Fibroblast of pulmonary artery (primary cell): ENCODE data around the gene SEC22C.

Source experiments
- DNase-seq: peaks from one replicate; pipeline ENCODE4 v3.0.0-alpha.2; 2010; ENCODE audit warnings: low read depth
- H3K4me3 ChIP-seq: replicated peaks from 2 replicates; pipeline ENCODE4 v1.5.1; 2011; ENCODE audit warnings: low read depth, mild to moderate bottlenecking, control low read depth, low read length, moderate library complexity
- TF ChIP-seq, protein P1 (sequence below): IDR thresholded peaks from 2 replicates; pipeline ENCODE4 v1.5.1; 2011; ENCODE audit warnings: mild to moderate bottlenecking, control low read depth, low read length, inconsistent platforms; ENCODE audit errors: missing control alignments

SEC22C gene

DNA sequence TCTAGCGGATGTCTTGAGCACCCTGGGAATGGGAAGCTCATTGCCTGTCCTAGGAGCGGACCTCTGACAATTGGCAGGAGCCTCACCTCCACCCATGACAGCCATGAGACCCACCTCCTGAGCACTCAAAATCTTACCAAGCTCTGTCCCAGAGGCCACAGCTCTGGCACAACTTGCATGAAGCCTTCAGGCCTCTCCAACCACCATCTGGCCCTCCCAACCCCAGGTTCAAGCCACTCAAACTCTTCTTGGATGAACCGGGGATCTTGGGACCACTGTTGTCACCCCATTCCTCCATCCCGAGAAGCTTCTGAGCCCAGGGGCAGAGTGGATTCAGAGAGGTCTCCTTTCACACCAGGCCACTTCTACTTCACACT is 77.8 kb downstream of the SEC22C start:
- no peak for DNase-seq
- TF ChIP-seq, protein P1, sequence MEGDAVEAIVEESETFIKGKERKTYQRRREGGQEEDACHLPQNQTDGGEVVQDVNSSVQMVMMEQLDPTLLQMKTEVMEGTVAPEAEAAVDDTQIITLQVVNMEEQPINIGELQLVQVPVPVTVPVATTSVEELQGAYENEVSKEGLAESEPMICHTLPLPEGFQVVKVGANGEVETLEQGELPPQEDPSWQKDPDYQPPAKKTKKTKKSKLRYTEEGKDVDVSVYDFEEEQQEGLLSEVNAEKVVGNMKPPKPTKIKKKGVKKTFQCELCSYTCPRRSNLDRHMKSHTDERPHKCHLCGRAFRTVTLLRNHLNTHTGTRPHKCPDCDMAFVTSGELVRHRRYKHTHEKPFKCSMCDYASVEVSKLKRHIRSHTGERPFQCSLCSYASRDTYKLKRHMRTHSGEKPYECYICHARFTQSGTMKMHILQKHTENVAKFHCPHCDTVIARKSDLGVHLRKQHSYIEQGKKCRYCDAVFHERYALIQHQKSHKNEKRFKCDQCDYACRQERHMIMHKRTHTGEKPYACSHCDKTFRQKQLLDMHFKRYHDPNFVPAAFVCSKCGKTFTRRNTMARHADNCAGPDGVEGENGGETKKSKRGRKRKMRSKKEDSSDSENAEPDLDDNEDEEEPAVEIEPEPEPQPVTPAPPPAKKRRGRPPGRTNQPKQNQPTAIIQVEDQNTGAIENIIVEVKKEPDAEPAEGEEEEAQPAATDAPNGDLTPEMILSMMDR: no peak
- H3K4me3 ChIP-seq: peak overlapping the region; percentile 59

DNA sequence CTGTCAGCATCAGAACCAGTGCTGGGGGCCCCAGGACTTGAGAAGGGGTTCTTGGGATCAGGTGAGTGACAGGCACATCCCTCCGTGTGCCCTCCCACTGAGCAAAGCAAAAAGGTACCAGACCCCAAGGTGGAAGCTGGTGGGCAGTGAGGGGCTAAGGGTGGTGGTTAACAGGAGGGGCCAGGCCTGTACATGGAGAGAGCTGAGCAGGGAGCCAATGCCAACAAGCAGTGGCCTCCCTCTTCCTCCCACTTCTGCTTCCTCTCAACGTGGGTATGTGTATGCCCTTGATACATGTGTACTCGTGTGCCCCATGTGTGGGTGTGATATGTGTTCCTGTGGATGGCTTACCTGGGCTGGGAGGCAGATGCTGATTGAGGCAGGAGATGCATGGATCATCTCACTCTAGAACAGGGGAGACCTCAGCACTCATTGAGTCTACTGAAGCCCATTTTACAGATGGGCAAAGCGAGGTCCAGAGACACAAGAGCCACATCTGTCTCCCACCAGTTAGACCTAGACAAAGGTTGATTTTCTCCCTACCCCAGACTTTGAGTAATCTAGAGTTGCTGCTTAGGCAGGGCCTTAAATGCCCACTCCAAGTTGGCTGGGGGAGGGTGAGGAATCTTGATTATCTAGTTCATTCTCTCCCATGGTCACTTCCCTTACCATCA is 78.4 kb downstream of the SEC22C start:
- peak overlapping the region; percentile 59 for H3K4me3 ChIP-seq
- TF ChIP-seq, protein P1: no peak
- no peak for DNase-seq

DNA sequence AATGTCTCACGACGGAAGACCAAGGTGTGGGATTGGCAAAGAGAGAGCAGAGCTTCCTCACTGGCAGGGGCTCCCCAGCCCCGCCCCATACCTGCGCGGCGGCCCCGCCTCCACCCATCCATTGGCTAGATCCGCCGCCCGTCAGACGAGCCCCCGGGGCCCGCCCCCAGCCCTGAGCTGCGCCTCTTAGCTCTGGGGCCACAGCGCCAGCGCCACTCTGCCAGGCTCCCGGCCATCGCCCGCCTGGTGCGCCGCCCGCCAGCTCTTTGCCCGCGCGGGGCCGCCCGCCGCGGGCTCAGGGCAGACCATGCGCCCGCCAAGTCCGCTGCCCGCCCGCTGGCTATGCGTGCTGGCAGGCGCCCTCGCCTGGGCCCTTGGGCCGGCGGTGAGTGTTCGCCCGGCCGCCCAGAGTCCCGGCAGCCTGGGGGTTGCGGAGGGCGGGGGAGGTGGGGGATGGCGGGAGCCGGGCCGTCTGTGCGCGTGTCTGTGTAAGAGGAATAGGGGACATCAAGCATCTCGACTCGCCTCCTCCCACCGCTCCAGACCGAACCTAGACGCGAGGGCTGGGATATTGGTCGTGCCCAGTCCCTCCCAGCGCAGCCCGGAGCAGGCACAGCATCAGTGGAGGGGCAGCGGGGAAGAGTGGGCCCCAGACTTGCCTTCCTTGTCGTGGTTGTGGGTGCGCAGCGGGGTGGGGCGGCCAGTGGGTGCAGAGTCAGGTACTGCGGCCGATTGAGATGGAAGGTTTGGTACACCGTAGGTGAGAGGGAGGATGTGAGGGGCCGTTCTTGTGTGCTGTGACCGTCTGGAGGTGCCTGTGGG is 79.1 kb downstream of the SEC22C start, which contains the start of gene VIPR1:
Gene VIPR1, plus strand, starts transcription at position 215 of the 822 bp plus-strand sequence. Its CDS starts 93 bp downstream, at position 308.
- H3K4me3 ChIP-seq: peak within 1 kb of the TSS; percentile 59
- DNase-seq: peak; percentile 54
- TF ChIP-seq, protein P1: no peak

DNA sequence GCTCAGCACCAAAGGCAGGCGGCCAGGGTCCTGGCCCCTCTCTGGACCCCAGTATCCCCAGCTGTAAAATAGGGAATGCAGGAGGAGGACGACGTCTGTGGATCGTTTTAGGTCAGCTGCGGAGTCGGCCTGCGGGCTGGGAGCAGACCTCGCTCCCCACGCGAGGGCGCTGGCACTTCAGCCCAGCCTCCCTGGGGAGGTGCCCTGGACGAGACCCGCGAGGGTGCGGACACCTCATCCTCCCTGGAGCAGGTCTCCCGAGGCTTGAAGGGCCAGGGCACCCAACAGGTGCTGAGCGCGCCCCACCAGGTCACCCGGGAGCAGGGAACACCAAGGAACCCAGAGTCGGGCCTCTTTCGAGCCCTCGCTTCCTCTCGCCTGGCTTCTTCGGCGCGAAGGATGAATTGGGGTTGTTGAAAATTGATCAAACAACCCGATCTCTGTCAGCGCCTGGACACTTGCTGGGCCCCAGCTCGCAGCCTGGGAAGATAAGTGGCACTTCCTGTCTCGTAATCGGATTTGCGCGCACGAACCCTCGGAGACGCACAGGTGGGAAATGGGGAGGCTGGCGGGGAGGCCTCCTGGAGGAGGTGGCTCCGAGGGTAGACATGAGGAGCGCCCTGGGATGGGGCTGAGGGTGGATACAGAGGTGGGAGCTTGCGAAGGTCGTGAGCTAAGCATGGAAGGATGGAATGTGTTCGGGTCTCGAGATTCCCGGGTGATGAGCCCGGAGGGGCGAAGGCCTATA is 79.9 kb downstream of the SEC22C start:
- H3K4me3 ChIP-seq: peak overlapping the region; percentile 59
- peak; percentile 61 for DNase-seq
- TF ChIP-seq, protein P1: peak; percentile 68

DNA sequence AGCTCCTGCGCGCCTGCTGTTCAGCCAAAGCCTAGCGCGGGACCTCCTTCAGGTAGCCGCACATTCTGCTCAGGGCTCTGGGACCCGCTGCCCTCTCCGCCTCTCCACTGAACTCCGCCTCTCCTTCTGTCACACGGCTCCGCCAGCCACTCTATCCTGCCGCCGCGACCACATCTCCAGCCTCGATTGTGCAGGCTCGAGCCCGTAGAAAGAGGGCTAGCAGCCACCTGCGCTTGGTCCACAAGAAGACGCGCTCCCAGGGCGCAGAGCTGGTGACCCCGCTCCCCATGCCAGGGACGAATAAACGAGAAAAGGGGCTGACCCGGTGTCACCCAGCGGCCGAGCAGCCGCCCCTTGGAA is 80.5 kb downstream of the SEC22C start:
- H3K4me3 ChIP-seq: peak overlapping the region; percentile 59
- no peak for DNase-seq
- TF ChIP-seq, protein P1: no peak

DNA sequence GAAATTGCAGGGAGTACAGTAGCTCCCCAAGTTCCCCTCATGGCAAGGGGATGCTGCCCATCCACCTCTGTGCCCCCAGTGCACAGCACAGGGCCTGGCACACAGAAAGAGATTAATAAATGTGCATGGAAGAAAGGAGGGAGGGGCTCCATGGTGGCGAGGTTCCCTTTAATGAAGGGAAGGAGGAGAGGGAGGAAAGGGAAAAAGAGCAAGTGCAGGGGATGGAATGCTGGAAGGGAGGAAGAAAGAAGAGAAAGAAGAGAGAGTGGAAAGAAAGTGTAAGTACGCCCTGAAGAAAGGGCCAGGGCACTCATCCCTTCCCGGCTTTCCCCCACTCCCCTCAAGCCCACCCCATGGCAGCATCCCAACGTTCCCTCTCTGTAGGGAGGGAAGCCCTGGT is 80.9 kb downstream of the SEC22C start:
- DNase-seq: no peak
- no peak overlapping the region for H3K4me3 ChIP-seq
- TF ChIP-seq, protein P1: no peak
